Measurements from ENCODE around the gene CNTNAP5.

DNA sequence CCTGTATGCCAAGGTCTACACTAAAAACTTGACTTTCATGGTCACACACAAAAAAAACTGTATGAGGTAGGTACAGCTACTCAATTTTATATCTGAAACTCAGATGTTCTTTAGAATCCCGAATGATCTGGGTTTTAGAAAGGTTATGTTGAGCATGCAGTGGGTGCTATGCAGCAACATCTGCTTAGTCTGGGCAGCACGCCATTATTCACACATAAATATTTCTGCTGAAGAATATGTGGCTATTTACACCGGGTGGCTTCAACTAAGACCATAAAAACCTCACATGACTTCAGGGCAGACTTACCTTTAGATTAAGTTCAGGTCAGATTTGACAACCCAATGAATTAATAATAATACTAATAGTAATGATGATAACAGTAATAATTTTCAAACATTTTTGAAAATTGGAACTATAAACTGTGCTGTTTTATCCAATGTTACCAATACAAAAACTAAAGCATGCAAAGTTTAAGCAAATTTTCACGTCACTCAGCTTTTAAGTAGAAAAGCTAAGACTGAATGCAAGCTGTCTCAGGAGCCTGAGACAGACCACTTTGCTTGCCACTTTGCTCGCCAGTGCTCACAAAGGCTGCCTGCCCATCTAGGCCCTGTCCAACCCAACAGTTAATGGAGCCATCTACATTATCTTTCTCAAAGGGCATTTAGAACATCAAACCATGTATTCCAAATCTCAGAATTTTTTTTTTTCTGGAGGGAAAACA lies 292.0 kb downstream of the CNTNAP5 start:
- TF ChIP-seq POLR2A (IDR thresholded peaks at IDR 0.05; ENCODE audit: low read depth) = no peak
- TF ChIP-seq, protein P1, sequence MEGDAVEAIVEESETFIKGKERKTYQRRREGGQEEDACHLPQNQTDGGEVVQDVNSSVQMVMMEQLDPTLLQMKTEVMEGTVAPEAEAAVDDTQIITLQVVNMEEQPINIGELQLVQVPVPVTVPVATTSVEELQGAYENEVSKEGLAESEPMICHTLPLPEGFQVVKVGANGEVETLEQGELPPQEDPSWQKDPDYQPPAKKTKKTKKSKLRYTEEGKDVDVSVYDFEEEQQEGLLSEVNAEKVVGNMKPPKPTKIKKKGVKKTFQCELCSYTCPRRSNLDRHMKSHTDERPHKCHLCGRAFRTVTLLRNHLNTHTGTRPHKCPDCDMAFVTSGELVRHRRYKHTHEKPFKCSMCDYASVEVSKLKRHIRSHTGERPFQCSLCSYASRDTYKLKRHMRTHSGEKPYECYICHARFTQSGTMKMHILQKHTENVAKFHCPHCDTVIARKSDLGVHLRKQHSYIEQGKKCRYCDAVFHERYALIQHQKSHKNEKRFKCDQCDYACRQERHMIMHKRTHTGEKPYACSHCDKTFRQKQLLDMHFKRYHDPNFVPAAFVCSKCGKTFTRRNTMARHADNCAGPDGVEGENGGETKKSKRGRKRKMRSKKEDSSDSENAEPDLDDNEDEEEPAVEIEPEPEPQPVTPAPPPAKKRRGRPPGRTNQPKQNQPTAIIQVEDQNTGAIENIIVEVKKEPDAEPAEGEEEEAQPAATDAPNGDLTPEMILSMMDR (IDR thresholded peaks at IDR 0.05) = no peak
- no peak for TF ChIP-seq EP300 (IDR thresholded peaks at IDR 0.05)

Measured in esophagus muscularis mucosa (tissue), 4 donors.